HG03159 (cell line): ENCODE results near the gene TGFBR2.

Experiments
- ATAC-seq: cut with Tn5 transposase; IDR thresholded peaks from one replicate; pipeline ENCODE4 v1.9.1; 2021; ENCODE audit warnings: mild to moderate bottlenecking, moderate library complexity; ENCODE audit not compliant: unreplicated experiment

TGFBR2 gene

GRCh38 chr3:30600572-30600971 is 5.8 kb upstream of the TGFBR2 start:
- no peak for ATAC-seq

GRCh38 chr3:30602946-30603345 is 3.5 kb upstream of the TGFBR2 start:
- no peak for ATAC-seq

GRCh38 chr3:30604093-30604492 is 2.3 kb upstream of the TGFBR2 start:
- no peak for ATAC-seq

- ATAC-seq, result no peak
Measured at GRCh38 chr3:30604558-30604957, 1.8 kb upstream of the TGFBR2 start.

GRCh38 chr3:30605005-30605404 is 1.4 kb upstream of the TGFBR2 start:
- ATAC-seq, result no peak

GRCh38 chr3:30605706-30606300 is 598 bp upstream of the TGFBR2 start:
- no peak for ATAC-seq

- peak; percentile 52 for ATAC-seq
Measured at GRCh38 chr3:30607032-30607833, 832 bp downstream of the TGFBR2 start.

GRCh38 chr3:30608598-30608947 is 2.2 kb downstream of the TGFBR2 start:
- ATAC-seq, result no peak

- no peak for ATAC-seq
Measured at GRCh38 chr3:30609930-30610701, 3.7 kb downstream of the TGFBR2 start.

- ATAC-seq, result no peak
Measured at GRCh38 chr3:30610702-30611368, 4.4 kb downstream of the TGFBR2 start.

GRCh38 chr3:30611613-30612436 is 5.4 kb downstream of the TGFBR2 start:
- ATAC-seq, result no peak

- no peak for ATAC-seq
Measured at GRCh38 chr3:30612437-30613132, 6.2 kb downstream of the TGFBR2 start.

- ATAC-seq, result no peak
Measured at GRCh38 chr3:30613133-30613825, 6.9 kb downstream of the TGFBR2 start.

GRCh38 chr3:30614373-30614772 is 8.0 kb downstream of the TGFBR2 start:
- no peak for ATAC-seq

GRCh38 chr3:30614943-30615342 is 8.5 kb downstream of the TGFBR2 start:
- ATAC-seq, result no peak

GRCh38 chr3:30615615-30616346 is 9.4 kb downstream of the TGFBR2 start:
- no peak for ATAC-seq

- no peak for ATAC-seq
Measured at GRCh38 chr3:30616347-30617027, 10.1 kb downstream of the TGFBR2 start.

GRCh38 chr3:30617069-30617468 is 10.7 kb downstream of the TGFBR2 start:
- no peak for ATAC-seq
